ENCODE data around the gene ERCC8. TPM values are rescaled to one million over a fixed set of nuclear protein-coding genes. Genes with fewer than 3 reads are reported as not detected.
A peak's percentile ranks its signal among the peaks of the same experiment; 100 is the strongest.

Gene ERCC8
- total and polyA plus RNA-seq, 4 donors: 2.6 to 14.5 (median 6.2) TPM

DNA sequence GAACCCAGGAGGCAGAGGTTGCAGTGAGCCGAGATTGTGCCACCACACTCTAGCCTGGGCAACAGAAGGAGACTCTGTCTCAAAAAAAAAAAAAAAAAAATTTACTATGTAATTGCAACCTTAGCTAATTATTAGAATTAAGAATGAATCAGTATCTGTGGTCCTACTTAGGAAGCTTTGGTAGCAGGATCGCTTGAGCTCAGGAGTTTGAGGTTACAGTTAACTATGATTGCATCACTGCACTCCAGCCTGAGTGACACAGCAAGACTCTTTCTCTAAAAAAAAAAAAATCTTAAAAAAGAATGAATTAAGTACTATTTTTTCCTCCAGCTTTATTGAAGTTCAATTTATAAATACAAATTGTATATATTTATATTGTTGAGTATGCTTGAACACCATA, 16.8 kb upstream of the ERCC8 start:
- DNase-seq (ENCODE audit: low spot score): no peak
- no peak overlapping the region for H3K4me3 ChIP-seq (ENCODE audit: low read depth in 1 of 3, low read length in 3 of 3)
- peaks cover 0 to 6% (median 2%) of the 10 kb centered on the region in 4 donors for H3K9me3 ChIP-seq (ENCODE audit: control insufficient read depth in 4 of 4, low read length in 3 of 4)
- H3K36me3 ChIP-seq (ENCODE audit: control insufficient read depth in 4 of 4, insufficient read depth in 3 of 4, low read depth in 1 of 4, low read length in 3 of 4): peaks cover 0 to 3% (median 0%) of the 10 kb centered on the region in 4 donors
- 87% methylated on average over 2 of the region's 2 CpGs for WGBS
- H3K4me1 ChIP-seq (ENCODE audit: control insufficient read depth in 4 of 4, insufficient read depth in 4 of 4, low read length in 3 of 4): no peaks in the 10 kb centered on the region
- H3K9ac ChIP-seq (ENCODE audit: low read depth in 1 of 2, low read length in 2 of 2): no peak overlapping the region
- no peaks in the 10 kb centered on the region for H3K27me3 ChIP-seq (ENCODE audit: control insufficient read depth in 4 of 4, insufficient read depth in 4 of 4, low read length in 3 of 4)
- TF ChIP-seq, protein P1, sequence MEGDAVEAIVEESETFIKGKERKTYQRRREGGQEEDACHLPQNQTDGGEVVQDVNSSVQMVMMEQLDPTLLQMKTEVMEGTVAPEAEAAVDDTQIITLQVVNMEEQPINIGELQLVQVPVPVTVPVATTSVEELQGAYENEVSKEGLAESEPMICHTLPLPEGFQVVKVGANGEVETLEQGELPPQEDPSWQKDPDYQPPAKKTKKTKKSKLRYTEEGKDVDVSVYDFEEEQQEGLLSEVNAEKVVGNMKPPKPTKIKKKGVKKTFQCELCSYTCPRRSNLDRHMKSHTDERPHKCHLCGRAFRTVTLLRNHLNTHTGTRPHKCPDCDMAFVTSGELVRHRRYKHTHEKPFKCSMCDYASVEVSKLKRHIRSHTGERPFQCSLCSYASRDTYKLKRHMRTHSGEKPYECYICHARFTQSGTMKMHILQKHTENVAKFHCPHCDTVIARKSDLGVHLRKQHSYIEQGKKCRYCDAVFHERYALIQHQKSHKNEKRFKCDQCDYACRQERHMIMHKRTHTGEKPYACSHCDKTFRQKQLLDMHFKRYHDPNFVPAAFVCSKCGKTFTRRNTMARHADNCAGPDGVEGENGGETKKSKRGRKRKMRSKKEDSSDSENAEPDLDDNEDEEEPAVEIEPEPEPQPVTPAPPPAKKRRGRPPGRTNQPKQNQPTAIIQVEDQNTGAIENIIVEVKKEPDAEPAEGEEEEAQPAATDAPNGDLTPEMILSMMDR (IDR thresholded peaks at IDR 0.05; ENCODE audit: low read depth, low read length, missing input control): no peak
- TF ChIP-seq FOXA1 (IDR thresholded peaks at IDR 0.05) (no peak), NR2F2 (IDR thresholded peaks at IDR 0.05) (no peak), FOXA2 (IDR thresholded peaks at IDR 0.05) (no peak), RAD21 (IDR thresholded peaks at IDR 0.05) (no peak)
- TF ChIP-seq, protein P2, sequence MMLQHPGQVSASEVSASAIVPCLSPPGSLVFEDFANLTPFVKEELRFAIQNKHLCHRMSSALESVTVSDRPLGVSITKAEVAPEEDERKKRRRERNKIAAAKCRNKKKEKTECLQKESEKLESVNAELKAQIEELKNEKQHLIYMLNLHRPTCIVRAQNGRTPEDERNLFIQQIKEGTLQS (IDR thresholded peaks at IDR 0.05): no peak
- H3K27ac ChIP-seq (ENCODE audit: low read depth in 1 of 2, low read length in 2 of 2): no peak overlapping the region

DNA sequence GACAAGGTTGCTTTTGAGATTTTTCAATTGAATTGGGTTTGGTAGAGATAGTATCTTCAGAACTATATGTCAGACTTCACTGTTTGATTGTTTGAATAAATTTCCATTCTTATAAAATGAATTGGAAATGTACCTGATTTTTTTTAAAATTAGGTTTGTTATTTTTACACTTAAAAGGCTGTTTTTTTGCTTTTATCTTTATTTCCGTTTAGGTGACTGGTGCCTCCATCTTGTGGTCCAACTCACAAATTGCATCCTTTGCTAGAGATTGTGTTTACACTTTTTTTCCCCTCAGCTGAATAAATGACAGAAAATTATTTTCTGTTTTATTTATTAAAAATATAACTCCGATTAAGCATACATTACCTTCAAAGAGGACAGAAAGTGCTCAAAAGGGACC, 15.7 kb upstream of the ERCC8 start:
- Histone ChIP-seq H3K27ac (ENCODE audit: low read depth in 1 of 2, low read length in 2 of 2) (no peak overlapping the region), H3K36me3 (ENCODE audit: control insufficient read depth in 4 of 4, insufficient read depth in 3 of 4, low read depth in 1 of 4, low read length in 3 of 4) (no peaks in the 10 kb centered on the region)
- DNase-seq (ENCODE audit: low spot score): no peak

DNA sequence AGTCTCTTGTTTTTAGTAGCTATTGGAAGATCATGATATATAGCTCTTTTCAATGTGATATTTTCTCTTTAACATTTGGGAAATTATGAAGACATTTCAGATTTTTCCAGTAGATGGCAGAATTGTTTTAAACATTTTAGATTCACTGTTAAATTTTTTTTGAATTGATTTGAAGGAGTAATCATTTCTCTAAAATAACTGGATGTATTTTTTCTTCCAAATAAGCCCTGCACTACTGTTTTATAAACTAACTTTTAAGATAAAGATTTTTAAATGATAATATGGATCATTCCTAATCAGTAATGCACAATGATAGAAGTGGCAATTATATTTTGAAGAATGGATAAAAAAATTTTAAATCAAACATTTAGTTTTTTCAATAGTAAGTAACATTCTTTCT, 14.3 kb upstream of the ERCC8 start:
- TF ChIP-seq, protein P1 (IDR thresholded peaks at IDR 0.05; ENCODE audit: low read depth, low read length, missing input control): peak; percentile 13
- TF ChIP-seq, protein P3, sequence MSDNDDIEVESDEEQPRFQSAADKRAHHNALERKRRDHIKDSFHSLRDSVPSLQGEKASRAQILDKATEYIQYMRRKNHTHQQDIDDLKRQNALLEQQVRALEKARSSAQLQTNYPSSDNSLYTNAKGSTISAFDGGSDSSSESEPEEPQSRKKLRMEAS (IDR thresholded peaks at IDR 0.05): no peak
- TF ChIP-seq, protein P4, sequence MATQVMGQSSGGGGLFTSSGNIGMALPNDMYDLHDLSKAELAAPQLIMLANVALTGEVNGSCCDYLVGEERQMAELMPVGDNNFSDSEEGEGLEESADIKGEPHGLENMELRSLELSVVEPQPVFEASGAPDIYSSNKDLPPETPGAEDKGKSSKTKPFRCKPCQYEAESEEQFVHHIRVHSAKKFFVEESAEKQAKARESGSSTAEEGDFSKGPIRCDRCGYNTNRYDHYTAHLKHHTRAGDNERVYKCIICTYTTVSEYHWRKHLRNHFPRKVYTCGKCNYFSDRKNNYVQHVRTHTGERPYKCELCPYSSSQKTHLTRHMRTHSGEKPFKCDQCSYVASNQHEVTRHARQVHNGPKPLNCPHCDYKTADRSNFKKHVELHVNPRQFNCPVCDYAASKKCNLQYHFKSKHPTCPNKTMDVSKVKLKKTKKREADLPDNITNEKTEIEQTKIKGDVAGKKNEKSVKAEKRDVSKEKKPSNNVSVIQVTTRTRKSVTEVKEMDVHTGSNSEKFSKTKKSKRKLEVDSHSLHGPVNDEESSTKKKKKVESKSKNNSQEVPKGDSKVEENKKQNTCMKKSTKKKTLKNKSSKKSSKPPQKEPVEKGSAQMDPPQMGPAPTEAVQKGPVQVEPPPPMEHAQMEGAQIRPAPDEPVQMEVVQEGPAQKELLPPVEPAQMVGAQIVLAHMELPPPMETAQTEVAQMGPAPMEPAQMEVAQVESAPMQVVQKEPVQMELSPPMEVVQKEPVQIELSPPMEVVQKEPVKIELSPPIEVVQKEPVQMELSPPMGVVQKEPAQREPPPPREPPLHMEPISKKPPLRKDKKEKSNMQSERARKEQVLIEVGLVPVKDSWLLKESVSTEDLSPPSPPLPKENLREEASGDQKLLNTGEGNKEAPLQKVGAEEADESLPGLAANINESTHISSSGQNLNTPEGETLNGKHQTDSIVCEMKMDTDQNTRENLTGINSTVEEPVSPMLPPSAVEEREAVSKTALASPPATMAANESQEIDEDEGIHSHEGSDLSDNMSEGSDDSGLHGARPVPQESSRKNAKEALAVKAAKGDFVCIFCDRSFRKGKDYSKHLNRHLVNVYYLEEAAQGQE (IDR thresholded peaks at IDR 0.05): no peak
- TF ChIP-seq FOXA1 (IDR thresholded peaks at IDR 0.05) (no peak), HNF4G (IDR thresholded peaks at IDR 0.05) (no peak), TAF1 (conservative IDR thresholded peaks at IDR 0.05) (no peak), RXRA (IDR thresholded peaks at IDR 0.05) (no peak), RAD21 (IDR thresholded peaks at IDR 0.05) (peak; percentile 49 to 52), NR2F2 (IDR thresholded peaks at IDR 0.05) (no peak), HNF4A (conservative IDR thresholded peaks at IDR 0.05) (no peak), EGR1 (IDR thresholded peaks at IDR 0.05; ENCODE audit: low read depth in 2 of 2) (no peak), GABPA (IDR thresholded peaks at IDR 0.05 in 1 of 2, conservative IDR thresholded peaks at IDR 0.05 in 1 of 2) (no peak), FOXA2 (IDR thresholded peaks at IDR 0.05) (no peak)
- no peak for DNase-seq (ENCODE audit: low spot score)
- H3K4me1 ChIP-seq (ENCODE audit: control insufficient read depth in 4 of 4, insufficient read depth in 4 of 4, low read length in 3 of 4): no peaks in the 10 kb centered on the region
- H3K36me3 ChIP-seq (ENCODE audit: control insufficient read depth in 4 of 4, insufficient read depth in 3 of 4, low read depth in 1 of 4, low read length in 3 of 4): no peaks in the 10 kb centered on the region
- H3K9me3 ChIP-seq (ENCODE audit: control insufficient read depth in 4 of 4, low read length in 3 of 4): peaks cover 0 to 6% (median 0%) of the 10 kb centered on the region in 4 donors
- no peaks in the 10 kb centered on the region for H3K27me3 ChIP-seq (ENCODE audit: control insufficient read depth in 4 of 4, insufficient read depth in 4 of 4, low read length in 3 of 4)
- no peak overlapping the region for H3K27ac ChIP-seq (ENCODE audit: low read depth in 1 of 2, low read length in 2 of 2)
- no peak overlapping the region for H3K4me3 ChIP-seq (ENCODE audit: low read depth in 1 of 3, low read length in 3 of 3)
- no peak overlapping the region for H3K9ac ChIP-seq (ENCODE audit: low read depth in 1 of 2, low read length in 2 of 2)

More for the DNA sequence above, 15.7 kb upstream of the ERCC8 start:
- TF ChIP-seq, protein P1 (IDR thresholded peaks at IDR 0.05; ENCODE audit: low read depth, low read length, missing input control): peak; percentile 42
- TF ChIP-seq YY1 (IDR thresholded peaks at IDR 0.05): no peak
- TF ChIP-seq RAD21 (IDR thresholded peaks at IDR 0.05): peak; percentile 44 to 70
- H3K9me3 ChIP-seq (ENCODE audit: control insufficient read depth in 4 of 4, low read length in 3 of 4): peaks cover 0 to 1% (median 0%) of the 10 kb centered on the region in 4 donors
- H3K4me1 ChIP-seq (ENCODE audit: control insufficient read depth in 4 of 4, insufficient read depth in 4 of 4, low read length in 3 of 4): no peaks in the 10 kb centered on the region
- no peak overlapping the region for H3K4me3 ChIP-seq (ENCODE audit: low read depth in 1 of 3, low read length in 3 of 3)
- no peaks in the 10 kb centered on the region for H3K27me3 ChIP-seq (ENCODE audit: control insufficient read depth in 4 of 4, insufficient read depth in 4 of 4, low read length in 3 of 4)
- 36% methylated on average over 2 of the region's 2 CpGs for WGBS
- no peak overlapping the region for H3K9ac ChIP-seq (ENCODE audit: low read depth in 1 of 2, low read length in 2 of 2)

Data from liver (tissue), 9 donors.